PC-3 (cell line): ENCODE data around the gene SRGN.

Experiments
- EZH2 ChIP-seq: fragments of 300-600 bp; sonication (generic); IDR thresholded peaks from one replicate; pipeline ENCODE4 v1.6.1; 2017; ENCODE audit warnings: antibody characterized with exemption, mild to moderate bottlenecking, low read length; ENCODE audit not compliant: unreplicated experiment
- EZH2phosphoT487 ChIP-seq: fragments of 300-600 bp; sonication (generic); IDR thresholded peaks from 2 replicates; pipeline ENCODE4 v1.6.1; 2018; ENCODE audit warnings: mild to moderate bottlenecking, antibody characterized with exemption, low read length, borderline replicate concordance
- TF ChIP-seq, protein P1 (sequence below): fragments of 300-600 bp; sonication (generic); conservative IDR thresholded peaks from 2 replicates; pipeline ENCODE4 v1.5.1; 2017; ENCODE audit warnings: antibody characterized with exemption, low read depth, mild to moderate bottlenecking, low read length

DNA sequence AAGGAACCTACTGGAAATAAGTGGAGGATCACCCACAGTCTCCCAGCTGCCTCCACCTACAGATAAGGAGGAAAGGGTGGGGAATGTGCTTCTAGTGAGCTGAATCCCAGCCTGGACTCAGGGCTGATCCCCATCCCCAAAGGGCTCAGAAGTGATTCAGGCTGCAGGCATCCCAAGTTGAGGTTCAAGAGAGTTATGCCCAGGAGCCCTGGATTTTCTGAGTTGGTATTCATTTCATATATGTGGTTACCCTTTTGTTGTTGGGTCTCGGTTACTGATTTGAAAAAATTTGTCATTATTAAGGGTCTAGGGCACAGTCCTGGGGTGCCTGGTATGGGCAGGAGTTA lies 30.0 kb upstream of the SRGN start:
- TF ChIP-seq, protein P1, sequence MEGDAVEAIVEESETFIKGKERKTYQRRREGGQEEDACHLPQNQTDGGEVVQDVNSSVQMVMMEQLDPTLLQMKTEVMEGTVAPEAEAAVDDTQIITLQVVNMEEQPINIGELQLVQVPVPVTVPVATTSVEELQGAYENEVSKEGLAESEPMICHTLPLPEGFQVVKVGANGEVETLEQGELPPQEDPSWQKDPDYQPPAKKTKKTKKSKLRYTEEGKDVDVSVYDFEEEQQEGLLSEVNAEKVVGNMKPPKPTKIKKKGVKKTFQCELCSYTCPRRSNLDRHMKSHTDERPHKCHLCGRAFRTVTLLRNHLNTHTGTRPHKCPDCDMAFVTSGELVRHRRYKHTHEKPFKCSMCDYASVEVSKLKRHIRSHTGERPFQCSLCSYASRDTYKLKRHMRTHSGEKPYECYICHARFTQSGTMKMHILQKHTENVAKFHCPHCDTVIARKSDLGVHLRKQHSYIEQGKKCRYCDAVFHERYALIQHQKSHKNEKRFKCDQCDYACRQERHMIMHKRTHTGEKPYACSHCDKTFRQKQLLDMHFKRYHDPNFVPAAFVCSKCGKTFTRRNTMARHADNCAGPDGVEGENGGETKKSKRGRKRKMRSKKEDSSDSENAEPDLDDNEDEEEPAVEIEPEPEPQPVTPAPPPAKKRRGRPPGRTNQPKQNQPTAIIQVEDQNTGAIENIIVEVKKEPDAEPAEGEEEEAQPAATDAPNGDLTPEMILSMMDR = no peak
- TF ChIP-seq EZH2phosphoT487 (no peak), EZH2 (no peak)
